Stimulated activated CD8-positive, alpha-beta memory T cell treated with anti-CD3 and anti-CD28 coated beads, Interleukin-12 subunit alpha, Interleukin-12 subunit beta, amount 100 ng/mL, for 1 hour (primary cell): Measurements from ENCODE around the gene ITGAL.
A peak's percentile ranks its signal among the peaks of the same experiment; 100 is the strongest.
"Not testable (repeated sequence)": the region's sequence is repeated elsewhere in the genome, so short reads cannot be mapped to it uniquely, and the experiment has no call there.

Experiments
- DNase-seq: peaks from one replicate; pipeline ENCODE4 v3.0.0-alpha.2; 2020; ENCODE audit warnings: low read depth

Gene ITGAL

DNA sequence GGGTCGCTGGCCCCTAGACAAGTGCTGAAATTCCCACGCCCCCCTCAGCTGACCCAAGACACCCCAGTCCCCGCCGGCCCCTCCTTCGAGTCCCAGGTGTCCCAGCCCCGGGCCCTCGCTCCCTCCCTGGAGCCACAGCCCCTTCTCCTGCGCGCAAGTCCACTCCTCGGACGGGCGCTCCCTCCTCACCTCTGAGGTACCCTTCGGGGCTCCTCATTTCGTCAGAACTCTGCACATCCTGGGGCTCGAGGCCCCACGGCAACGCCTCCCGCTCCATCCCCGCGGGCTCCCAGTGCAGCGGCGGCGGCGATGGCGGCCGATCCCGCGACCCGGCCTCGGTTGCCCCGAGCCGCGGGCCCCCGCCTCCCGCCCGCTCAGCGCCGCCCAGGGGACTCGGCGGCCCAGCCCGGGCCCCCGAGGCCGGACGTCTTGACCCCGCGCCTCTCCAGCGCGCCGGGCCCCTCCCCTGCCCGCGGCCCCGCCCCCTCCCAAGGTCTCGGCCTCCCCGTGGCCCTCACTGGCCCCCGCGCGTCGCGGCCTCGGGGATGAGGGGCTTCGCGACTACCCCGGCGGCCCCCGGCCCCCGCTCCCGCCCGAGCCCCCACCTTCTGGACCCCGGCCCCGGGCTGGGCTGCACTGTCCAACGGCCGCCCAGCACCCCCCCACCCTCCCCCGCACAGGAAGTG lies 53.7 kb downstream of the ITGAL start, which contains the start of gene ZNF768:
Gene ZNF768 (minus strand): TSS at position 430 of the 686 bp plus-strand sequence. CDS start 153 bp downstream, at position 277.
- no peak for DNase-seq

DNA sequence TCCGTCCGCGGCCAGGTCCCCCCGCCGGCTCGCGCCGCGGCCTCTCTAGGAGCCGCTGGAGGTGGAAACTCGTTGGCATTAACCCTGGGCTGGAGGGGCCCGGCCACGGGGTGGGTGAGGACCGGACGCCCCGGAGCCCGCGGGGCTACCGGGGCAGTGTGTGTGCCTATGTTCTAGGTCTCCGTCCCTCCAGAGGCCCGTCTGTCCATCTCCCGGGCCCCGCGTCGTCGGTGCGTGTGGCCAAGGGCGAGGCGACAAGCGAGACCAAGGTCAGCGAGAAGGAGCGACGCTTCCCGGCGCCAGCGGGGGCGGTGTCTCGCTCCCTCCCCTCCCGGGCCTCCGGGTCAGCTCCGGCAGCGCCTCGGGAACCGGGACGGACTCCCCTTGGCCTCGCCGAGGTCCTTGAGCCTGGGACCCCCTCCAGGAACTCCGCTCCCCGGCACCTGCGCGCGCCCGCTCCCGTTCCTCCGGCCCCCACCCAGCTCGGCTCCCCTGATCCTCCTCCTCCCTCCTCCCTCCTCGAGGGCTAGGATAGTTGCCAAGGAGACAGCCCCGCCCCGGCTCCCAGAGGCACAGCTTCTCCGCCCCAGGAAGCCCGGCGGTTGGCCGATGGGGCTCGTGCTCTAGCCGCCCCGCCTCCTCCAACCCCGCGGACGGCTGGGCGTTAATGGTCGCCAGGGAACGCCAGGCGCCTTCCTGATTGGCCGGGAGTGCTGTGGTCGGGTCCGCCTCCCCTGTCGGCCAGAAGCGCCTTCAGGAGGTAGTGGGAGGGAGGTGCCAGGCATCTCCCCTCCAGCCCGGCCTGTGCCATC lies 54.5 kb downstream of the ITGAL start:
- peak; percentile 82 for DNase-seq

DNA sequence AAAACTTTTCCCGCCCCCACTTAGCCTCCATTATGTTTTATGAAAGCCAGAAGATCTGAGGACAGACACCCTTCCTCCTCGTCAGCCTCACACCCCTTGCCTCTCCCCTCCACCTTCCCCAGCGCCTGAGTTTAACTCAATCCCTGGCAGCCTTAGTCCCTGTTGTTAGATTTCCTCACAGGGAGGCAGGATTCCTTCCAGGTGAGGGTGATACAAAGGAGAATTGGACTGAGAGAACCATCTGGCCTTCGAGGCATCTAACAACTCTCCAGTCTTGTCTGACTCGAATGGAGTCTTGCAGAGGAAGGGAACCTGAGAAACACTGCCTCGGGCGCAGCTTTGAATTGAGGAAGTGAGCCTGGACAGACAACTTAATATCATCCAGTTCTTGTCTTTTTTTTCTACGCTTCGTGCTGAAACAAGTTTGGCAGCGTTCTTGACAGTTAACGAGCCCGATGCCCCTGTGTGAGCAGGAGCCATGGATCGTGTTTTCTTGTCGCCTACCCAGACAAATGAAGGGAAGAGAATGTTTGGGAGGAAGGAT lies 55.2 kb downstream of the ITGAL start:
- DNase-seq: no peak

DNA sequence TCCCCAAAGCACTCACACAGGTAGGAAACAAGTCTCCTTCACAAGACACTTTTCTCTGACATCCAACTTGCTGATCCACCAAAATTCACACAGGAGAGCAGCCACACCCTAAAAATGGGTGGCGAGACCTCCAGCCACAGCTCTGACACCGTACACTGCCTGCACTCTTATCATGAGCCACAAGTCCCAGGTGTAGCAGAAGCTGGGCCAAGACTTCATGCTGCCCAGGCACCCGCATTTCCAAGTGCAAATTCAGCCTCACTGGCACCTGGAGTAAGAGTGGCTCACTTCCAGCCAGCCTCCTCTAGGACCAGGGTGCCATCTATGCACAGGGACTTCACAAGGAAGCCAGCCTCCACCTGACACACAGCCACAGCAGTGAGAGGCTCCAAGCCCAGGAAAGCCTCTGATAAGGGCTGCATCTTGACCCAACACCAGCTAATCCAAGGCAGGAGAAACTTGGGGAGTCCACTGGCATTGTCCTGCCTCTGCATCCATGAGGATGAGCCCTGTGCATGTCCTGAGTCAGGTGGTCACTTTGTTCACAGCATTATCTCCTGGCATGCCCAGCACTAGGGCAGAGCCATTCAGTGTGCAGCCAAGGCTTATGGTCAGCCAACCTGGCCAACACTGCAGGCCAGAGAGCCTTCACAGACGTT lies 56.4 kb downstream of the ITGAL start:
- DNase-seq: no peak

DNA sequence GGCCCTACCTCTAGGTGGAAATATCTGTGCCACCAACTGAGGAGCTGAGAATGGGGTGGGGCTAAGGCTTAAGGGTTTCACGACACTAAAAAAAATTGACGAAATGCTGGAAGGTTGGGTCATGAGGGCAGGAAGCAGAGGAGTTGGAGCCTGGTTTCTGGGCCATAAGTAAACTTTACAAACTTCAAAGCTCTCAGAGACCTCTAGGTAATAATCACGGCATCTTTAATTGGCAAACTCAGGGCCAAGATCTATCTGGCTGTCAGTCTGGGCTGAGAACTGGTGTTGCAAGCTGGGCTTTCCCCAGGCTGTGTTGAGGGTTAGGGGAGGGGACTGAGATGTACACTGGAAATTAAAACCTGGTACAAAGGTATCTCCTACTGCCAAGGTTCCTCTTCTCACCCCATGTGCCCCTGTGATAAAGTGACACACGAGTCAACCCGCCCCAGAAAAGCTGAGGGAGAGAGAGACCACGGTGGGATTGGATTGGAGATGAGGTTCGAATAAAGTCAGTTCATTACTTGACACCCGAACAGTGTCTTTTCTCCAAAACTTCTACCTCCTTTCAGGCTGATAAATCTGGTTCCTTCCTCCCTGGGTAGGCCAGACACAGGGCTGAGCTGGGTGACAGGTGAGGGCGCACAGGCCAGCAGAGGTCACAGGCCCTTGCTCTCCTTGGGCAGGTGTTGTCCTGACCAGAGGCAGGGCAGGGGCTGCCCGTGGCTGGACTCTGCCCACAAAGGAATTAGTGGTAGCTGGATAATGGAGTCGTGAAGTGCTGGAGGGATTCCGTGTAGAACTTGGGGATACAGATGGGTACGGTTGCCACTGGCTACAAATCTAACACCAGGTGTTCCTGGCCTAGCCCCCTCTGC lies 57.9 kb downstream of the ITGAL start:
- DNase-seq: no peak

GRCh38 chr16:30532285-30533145 lies 60.0 kb downstream of the ITGAL start:
- no peak for DNase-seq

GRCh38 chr16:30533146-30533522 lies 60.6 kb downstream of the ITGAL start:
- DNase-seq: no peak

- no peak for DNase-seq
Observed at GRCh38 chr16:30533748-30534367, 61.3 kb downstream of the ITGAL start.

DNA sequence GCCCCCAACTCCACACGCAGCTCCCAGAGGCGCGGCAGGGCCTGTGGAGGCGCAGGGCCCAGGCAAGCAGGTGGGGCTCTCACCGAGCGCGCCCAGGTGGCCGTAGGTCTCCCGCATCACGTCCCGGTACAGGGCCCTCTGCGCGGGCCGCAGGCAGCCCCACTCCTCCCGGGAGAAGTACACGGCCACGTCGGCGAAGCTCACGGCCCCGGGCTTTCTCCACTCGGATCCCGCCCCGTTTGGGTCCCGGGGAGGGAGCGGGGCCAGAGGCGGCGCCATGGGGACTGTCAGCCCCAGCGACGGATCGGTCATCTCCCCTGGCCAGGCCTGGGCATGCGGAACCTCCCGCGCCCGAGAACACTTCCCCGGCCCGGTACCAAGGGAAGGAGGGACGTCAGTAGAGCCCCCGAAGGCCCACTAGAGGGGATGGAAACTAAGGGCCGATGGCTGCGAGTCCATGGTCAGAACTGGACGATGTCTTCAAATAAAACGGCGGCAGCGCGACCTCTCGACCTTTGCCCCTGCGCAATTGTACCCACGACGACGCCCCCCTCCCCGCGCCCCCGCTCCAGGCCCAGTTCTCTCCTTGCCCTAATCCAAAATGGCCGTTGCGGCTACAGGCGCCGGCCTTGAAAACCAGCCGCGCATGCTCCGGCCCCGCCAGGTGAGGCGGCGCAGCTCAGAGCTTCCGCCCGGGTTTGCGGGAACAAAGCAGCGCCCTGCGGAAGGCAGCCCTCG lies 62.0 kb downstream of the ITGAL start, which contains the start of gene ZNF747:
Gene ZNF747 (minus strand): TSS at position 491 of the 738 bp plus-strand sequence. CDS start 179 bp downstream, at position 312.
- peak; percentile 87 for DNase-seq

- no peak for DNase-seq
Observed at GRCh38 chr16:30535106-30535776, 62.7 kb downstream of the ITGAL start.

GRCh38 chr16:30535777-30536190 lies 63.2 kb downstream of the ITGAL start:
- peak; percentile 41 for DNase-seq

GRCh38 chr16:30536391-30537024 lies 64.0 kb downstream of the ITGAL start:
- not testable (repeated sequence) for DNase-seq

- no peak for DNase-seq
Observed at GRCh38 chr16:30539000-30539964, 66.7 kb downstream of the ITGAL start.

- DNase-seq: not testable (repeated sequence)
Observed at GRCh38 chr16:30539986-30540526, 67.5 kb downstream of the ITGAL start.

DNA sequence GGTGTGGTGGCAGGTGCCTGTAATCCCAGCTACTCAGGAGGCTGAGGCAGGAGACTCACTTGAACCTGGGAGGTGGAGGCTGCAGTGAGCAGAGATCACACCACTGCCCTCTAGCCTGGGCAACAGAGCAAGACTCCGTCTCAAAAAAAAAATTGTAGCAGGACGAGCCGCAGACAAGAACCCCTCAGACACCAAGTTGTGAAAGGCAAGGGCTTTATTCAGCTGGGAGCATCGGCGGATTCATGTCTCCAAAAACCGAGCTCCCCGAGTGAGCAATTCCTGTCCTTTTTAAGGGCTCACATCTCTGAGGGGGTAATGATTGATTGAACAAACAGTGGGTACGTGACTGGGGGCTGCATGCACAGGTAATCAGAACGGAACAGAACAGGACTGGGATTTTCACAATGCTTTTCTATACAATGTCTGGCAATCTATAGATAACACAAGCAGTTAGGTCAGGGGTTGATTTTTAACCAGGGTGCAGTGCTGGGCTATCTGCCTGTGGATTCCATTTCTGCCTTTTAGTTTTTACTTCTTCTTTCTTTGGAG lies 68.4 kb downstream of the ITGAL start:
- not testable (repeated sequence) for DNase-seq
